Trophoblast cell (in vitro differentiated cells and primary cell): ENCODE data around the gene ERCC6.

Experiments
- DNase-seq, 2 donors: peaks; one replicate each; pipeline ENCODE4 v3.0.0-alpha.2; 2016
- H2AFZ ChIP-seq: 2 replicates; pipeline ENCODE4 v1.6.1; 2013; ENCODE audit warnings: low read length, moderate library complexity, mild to moderate bottlenecking; ENCODE audit not compliant: insufficient read depth, poor library complexity
- H2AK5ac ChIP-seq: 2 replicates; pipeline ENCODE4 v1.6.1; 2013; ENCODE audit warnings: mild to moderate bottlenecking, low read length
- H2BK120ac ChIP-seq: 2 replicates; pipeline ENCODE4 v1.6.1; 2013; ENCODE audit warnings: low read length, mild to moderate bottlenecking, moderate library complexity; ENCODE audit not compliant: insufficient read depth, poor library complexity
- H2BK12ac ChIP-seq: 2 replicates; pipeline ENCODE4 v1.6.1; 2013; ENCODE audit warnings: mild to moderate bottlenecking, low read length, moderate library complexity
- H2BK5ac ChIP-seq: 2 replicates; pipeline ENCODE4 v1.6.1; 2013; ENCODE audit warnings: low read length, low read depth, moderate library complexity, mild to moderate bottlenecking; ENCODE audit not compliant: poor library complexity
- H3K14ac ChIP-seq: 2 replicates; pipeline ENCODE4 v1.6.1; 2013; ENCODE audit warnings: mild to moderate bottlenecking, low read length
- H3K18ac ChIP-seq: 2 replicates; pipeline ENCODE4 v1.6.1; 2013; ENCODE audit warnings: mild to moderate bottlenecking, low read length
- H3K23ac ChIP-seq: 2 replicates; pipeline ENCODE4 v1.6.1; 2013; ENCODE audit warnings: low read length
- H3K27ac ChIP-seq: 2 replicates; pipeline ENCODE4 v1.5.1; 2013; ENCODE audit warnings: low read depth, mild to moderate bottlenecking, inconsistent platforms, low read length, moderate library complexity
- H3K27me3 ChIP-seq: 2 replicates; pipeline ENCODE4 v1.6.1; 2013; ENCODE audit warnings: inconsistent platforms, mild to moderate bottlenecking, low read length, moderate library complexity; ENCODE audit not compliant: insufficient read depth
- H3K36me3 ChIP-seq, 2 experiments: 1 replicate in 1 of 2; 2 replicates in 1 of 2; pipeline ENCODE4 v1.6.1; 2013; ENCODE audit warnings: low read length in 2 of 2, mild to moderate bottlenecking in 2 of 2, moderate library complexity in 1 of 2; ENCODE audit not compliant: insufficient read depth in 2 of 2, control insufficient read depth in 1 of 2
- H3K4ac ChIP-seq: 2 replicates; pipeline ENCODE4 v1.6.1; 2013; ENCODE audit warnings: low read depth, mild to moderate bottlenecking, low read length, moderate library complexity
- H3K4me1 ChIP-seq, 2 experiments: 1 replicate in 1 of 2; 2 replicates in 1 of 2; pipeline ENCODE4 v1.6.1; 2013; ENCODE audit warnings: low read length in 2 of 2, mild to moderate bottlenecking in 2 of 2, moderate library complexity in 1 of 2; ENCODE audit not compliant: insufficient read depth in 2 of 2, control insufficient read depth in 1 of 2
- H3K4me2 ChIP-seq: 2 replicates; pipeline ENCODE4 v1.6.1; 2013; ENCODE audit warnings: inconsistent platforms, mild to moderate bottlenecking, low read length, moderate library complexity
- H3K4me3 ChIP-seq: 2 replicates; pipeline ENCODE4 v1.5.1; 2013; ENCODE audit warnings: mild to moderate bottlenecking, low read depth, low read length, inconsistent platforms
- H3K79me1 ChIP-seq: one replicate; pipeline ENCODE4 v1.6.1; 2013; ENCODE audit warnings: low read length
- H3K79me2 ChIP-seq: 2 replicates; pipeline ENCODE4 v1.6.1; 2013; ENCODE audit warnings: low read length, mild to moderate bottlenecking; ENCODE audit not compliant: control insufficient read depth, insufficient read depth, poor library complexity
- H3K9ac ChIP-seq: 2 replicates; pipeline ENCODE4 v1.6.1; 2013; ENCODE audit warnings: mild to moderate bottlenecking, low read length
- H3K9me3 ChIP-seq: 2 replicates; pipeline ENCODE4 v1.6.1; 2013; ENCODE audit warnings: low read depth, mild to moderate bottlenecking, control low read depth, inconsistent platforms, low read length; ENCODE audit not compliant: insufficient read depth
- H4K12ac ChIP-seq: 2 replicates; pipeline ENCODE4 v1.6.1; 2013; ENCODE audit warnings: low read depth, mild to moderate bottlenecking, low read length, moderate library complexity
- H4K8ac ChIP-seq: 2 replicates; pipeline ENCODE4 v1.6.1; 2013; ENCODE audit warnings: low read depth, mild to moderate bottlenecking, low read length, moderate library complexity
- H4K91ac ChIP-seq: one replicate; pipeline ENCODE4 v1.6.1; 2013; ENCODE audit warnings: low read depth, mild to moderate bottlenecking, low read length, moderate library complexity
- WGBS: extraction: QIAGEN DNeasy Blood & Tissue Kit; methylation state at CpG from one replicate; pipeline ENCODE4 v1.1.7; 2013; ENCODE audit warnings: missing lambda C conversion rate; ENCODE audit not compliant: insufficient read length, insufficient coverage; ENCODE audit errors: extremely low coverage; 5-methylcytosine and 5-hydroxymethylcytosine counted together

ERCC6 gene

GRCh38 chr10:49550563-49550962 lies 11.6 kb upstream of the ERCC6 start:
- peak; percentile 76 to 82 for DNase-seq
- WGBS = no CpG with 5 or more reads among the region's 4 CpGs
- no peak overlapping the region for H3K4me3 ChIP-seq

GRCh38 chr10:49549640-49550346 lies 10.9 kb upstream of the ERCC6 start:
- Histone ChIP-seq H3K4me3 (no peak overlapping the region), H2AFZ (no peak overlapping the region), H3K23ac (no peak overlapping the region), H3K18ac (no peak overlapping the region), H2BK5ac (peak overlapping the region; percentile 66), H3K9ac (no peak overlapping the region), H2AK5ac (no peak overlapping the region), H3K79me2 (no peaks in the 10 kb centered on the region), H3K14ac (no peak overlapping the region), H3K4me2 (no peak overlapping the region), H4K12ac (no peak overlapping the region), H3K9me3 (no peaks in the 10 kb centered on the region), H3K27me3 (no peaks in the 10 kb centered on the region), H2BK120ac (peak overlapping the region; percentile 56), H3K27ac (peak overlapping the region; percentile 81), H4K91ac (peak overlapping the region; percentile 50), H3K4ac (no peak overlapping the region), H2BK12ac (peak overlapping the region; percentile 50), H3K4me1 (peaks cover 9 to 13% of the 10 kb centered on the region in 2 experiments), H4K8ac (peak overlapping the region; percentile 32), H3K36me3 (no peaks in the 10 kb centered on the region), H3K79me1 (peaks cover 5% of the 10 kb centered on the region)
- WGBS = no CpG with 5 or more reads among the region's 1 CpG
- peak in 1 of 2 donors; percentile 34 for DNase-seq

More at GRCh38 chr10:49550563-49550962, 11.6 kb upstream of the ERCC6 start:
- no peak overlapping the region for H3K9ac ChIP-seq
- peaks cover 9 to 13% of the 10 kb centered on the region in 2 experiments for H3K4me1 ChIP-seq
- H2BK12ac ChIP-seq = no peak overlapping the region
- peaks cover 5% of the 10 kb centered on the region for H3K79me1 ChIP-seq
- no peak overlapping the region for H3K4me2 ChIP-seq
- H4K91ac ChIP-seq = peak overlapping the region; percentile 50
- peak overlapping the region; percentile 81 for H3K27ac ChIP-seq
- no peak overlapping the region for H4K12ac ChIP-seq
- H3K36me3 ChIP-seq = no peaks in the 10 kb centered on the region
- H2BK120ac ChIP-seq = peak overlapping the region; percentile 56
- no peak overlapping the region for H3K23ac ChIP-seq
- peak overlapping the region; percentile 66 for H2BK5ac ChIP-seq
- H3K27me3 ChIP-seq = no peaks in the 10 kb centered on the region
- no peak overlapping the region for H2AK5ac ChIP-seq
- no peaks in the 10 kb centered on the region for H3K9me3 ChIP-seq
- H3K18ac ChIP-seq = no peak overlapping the region
- H4K8ac ChIP-seq = no peak overlapping the region
- H3K79me2 ChIP-seq = no peaks in the 10 kb centered on the region
- no peak overlapping the region for H3K14ac ChIP-seq
- H3K4ac ChIP-seq = no peak overlapping the region
- no peak overlapping the region for H2AFZ ChIP-seq

GRCh38 chr10:49543604-49544003 lies 4.7 kb upstream of the ERCC6 start:
- H4K12ac ChIP-seq = no peak overlapping the region
- H2BK5ac ChIP-seq = no peak overlapping the region
- H3K4me1 ChIP-seq = peaks cover 2% of the 10 kb centered on the region in 2 experiments
- no peak overlapping the region for H3K27ac ChIP-seq
- H3K4me3 ChIP-seq = no peak overlapping the region
- no peaks in the 10 kb centered on the region for H3K9me3 ChIP-seq
- H4K91ac ChIP-seq = no peak overlapping the region
- H2BK120ac ChIP-seq = no peak overlapping the region
- no peak overlapping the region for H3K18ac ChIP-seq
- H3K79me2 ChIP-seq = peaks cover 1% of the 10 kb centered on the region
- H3K4me2 ChIP-seq = no peak overlapping the region
- H2AK5ac ChIP-seq = no peak overlapping the region
- H3K4ac ChIP-seq = no peak overlapping the region
- H3K14ac ChIP-seq = no peak overlapping the region
- peaks cover 4% of the 10 kb centered on the region for H3K79me1 ChIP-seq
- no peaks in the 10 kb centered on the region for H3K27me3 ChIP-seq
- H4K8ac ChIP-seq = no peak overlapping the region
- H2BK12ac ChIP-seq = no peak overlapping the region
- no CpG with 5 or more reads among the region's 3 CpGs for WGBS
- no peaks in the 10 kb centered on the region for H3K36me3 ChIP-seq
- no peak overlapping the region for H3K9ac ChIP-seq
- no peak overlapping the region for H2AFZ ChIP-seq
- H3K23ac ChIP-seq = no peak overlapping the region
- no peak for DNase-seq

- Histone ChIP-seq H3K18ac (no peak overlapping the region), H3K4me3 (no peak overlapping the region), H3K14ac (no peak overlapping the region), H2AFZ (no peak overlapping the region), H3K36me3 (no peaks in the 10 kb centered on the region), H3K27ac (no peak overlapping the region), H3K4me1 (peaks cover 2 to 9% of the 10 kb centered on the region in 2 experiments), H3K9me3 (no peaks in the 10 kb centered on the region), H3K4me2 (no peak overlapping the region), H4K91ac (no peak overlapping the region), H4K12ac (no peak overlapping the region), H3K9ac (no peak overlapping the region), H3K27me3 (no peaks in the 10 kb centered on the region), H3K79me1 (peaks cover 8% of the 10 kb centered on the region), H3K4ac (no peak overlapping the region), H2BK120ac (no peak overlapping the region), H3K79me2 (peaks cover 3% of the 10 kb centered on the region), H3K23ac (no peak overlapping the region), H2BK12ac (no peak overlapping the region), H4K8ac (no peak overlapping the region), H2BK5ac (no peak overlapping the region), H2AK5ac (no peak overlapping the region)
- WGBS = no CpG with 5 or more reads among the region's 4 CpGs
- DNase-seq = no peak
Observed at GRCh38 chr10:49542353-49542752, 3.4 kb upstream of the ERCC6 start.
